SH-SY5Y (cell line): ENCODE measurements around the gene YEATS2.

Experiments
- GATA2 ChIP-seq: IDR thresholded peaks from 2 replicates; pipeline ENCODE4 v1.6.1; 2011; ENCODE audit warnings: mild to moderate bottlenecking, low read depth, low read length
- GATA3 ChIP-seq: IDR thresholded peaks from 2 replicates; pipeline ENCODE4 v1.6.1; 2011; ENCODE audit warnings: low read depth, mild to moderate bottlenecking, low read length, moderate library complexity

DNA sequence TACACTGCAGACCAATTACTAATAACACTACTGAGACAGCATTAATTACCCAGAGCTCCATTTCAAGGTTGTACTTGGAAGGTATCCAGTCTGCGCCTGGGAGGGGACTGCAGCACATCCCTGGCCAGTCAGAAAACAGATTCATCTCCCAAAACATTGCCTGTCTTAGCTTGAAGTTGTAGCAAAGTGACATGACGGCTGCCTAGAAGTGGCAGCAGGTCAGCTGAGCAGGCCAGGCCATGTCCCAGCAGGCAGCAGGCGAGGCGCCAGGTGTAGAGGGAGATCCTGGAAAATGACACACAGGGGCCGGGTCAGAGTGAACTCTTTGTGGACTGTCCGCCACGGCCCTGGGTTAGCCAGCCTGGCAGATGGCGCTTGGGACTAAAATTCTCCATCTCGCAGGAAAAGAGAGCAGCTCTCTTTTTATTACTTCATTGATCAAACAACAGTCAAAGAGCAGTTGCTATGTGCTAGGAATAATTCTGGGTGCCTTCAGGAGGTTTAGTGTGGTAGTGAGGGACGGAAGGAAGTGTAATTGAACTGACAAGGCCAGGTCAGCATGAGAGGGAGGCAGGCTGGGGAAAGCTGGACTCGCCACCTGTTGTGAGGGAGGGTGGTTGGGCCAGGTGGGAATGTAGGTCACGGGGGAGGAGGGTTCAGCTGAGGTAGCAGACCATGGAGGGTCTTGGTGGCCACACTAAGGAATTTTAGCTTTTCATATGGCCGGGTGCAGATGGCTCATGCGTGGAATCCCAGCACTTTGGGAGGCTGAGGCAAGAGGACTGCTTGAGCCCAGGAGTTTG, 129.1 kb downstream of the YEATS2 start:
- TF ChIP-seq GATA2 (no peak), GATA3 (no peak)
